EL (cell line): ENCODE measurements around the gene COL4A1.

Source experiments
- DNase-seq: peaks from one replicate; pipeline ENCODE4 v3.0.0-alpha.2; 2016

COL4A1 gene

GRCh38 chr13:110215606-110216005 is 91.4 kb downstream of the COL4A1 start:
- DNase-seq = no peak

- DNase-seq = no peak
These were observed 92.3 kb downstream of the COL4A1 start for GRCh38 chr13:110214637-110215036.

GRCh38 chr13:110213461-110214074 is 93.4 kb downstream of the COL4A1 start:
- no peak for DNase-seq

DNA sequence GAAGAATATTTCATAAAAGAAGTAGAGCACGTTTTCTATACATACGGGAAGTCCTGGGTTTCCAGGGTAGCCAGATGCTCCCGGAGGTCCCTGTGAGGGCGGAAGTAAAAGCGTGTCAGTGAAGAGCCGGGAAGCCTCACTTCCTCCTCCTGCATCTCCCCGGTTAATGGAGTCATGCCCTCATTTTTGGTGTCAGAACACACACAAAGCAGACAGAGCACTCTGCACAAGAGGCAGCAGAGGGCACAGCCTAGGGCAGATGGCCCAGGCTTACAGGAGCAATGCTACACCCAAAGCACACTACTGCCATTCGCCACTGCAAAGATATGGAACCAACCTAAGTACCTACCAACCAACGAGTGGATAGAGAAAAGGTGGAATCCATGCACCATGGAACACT is 94.4 kb downstream of the COL4A1 start:
- DNase-seq = no peak

- DNase-seq = no peak
These were observed 95.2 kb downstream of the COL4A1 start for GRCh38 chr13:110211735-110212134.

GRCh38 chr13:110211046-110211445 is 95.9 kb downstream of the COL4A1 start:
- no peak for DNase-seq

GRCh38 chr13:110210604-110210985 is 96.4 kb downstream of the COL4A1 start:
- DNase-seq = no peak

DNA sequence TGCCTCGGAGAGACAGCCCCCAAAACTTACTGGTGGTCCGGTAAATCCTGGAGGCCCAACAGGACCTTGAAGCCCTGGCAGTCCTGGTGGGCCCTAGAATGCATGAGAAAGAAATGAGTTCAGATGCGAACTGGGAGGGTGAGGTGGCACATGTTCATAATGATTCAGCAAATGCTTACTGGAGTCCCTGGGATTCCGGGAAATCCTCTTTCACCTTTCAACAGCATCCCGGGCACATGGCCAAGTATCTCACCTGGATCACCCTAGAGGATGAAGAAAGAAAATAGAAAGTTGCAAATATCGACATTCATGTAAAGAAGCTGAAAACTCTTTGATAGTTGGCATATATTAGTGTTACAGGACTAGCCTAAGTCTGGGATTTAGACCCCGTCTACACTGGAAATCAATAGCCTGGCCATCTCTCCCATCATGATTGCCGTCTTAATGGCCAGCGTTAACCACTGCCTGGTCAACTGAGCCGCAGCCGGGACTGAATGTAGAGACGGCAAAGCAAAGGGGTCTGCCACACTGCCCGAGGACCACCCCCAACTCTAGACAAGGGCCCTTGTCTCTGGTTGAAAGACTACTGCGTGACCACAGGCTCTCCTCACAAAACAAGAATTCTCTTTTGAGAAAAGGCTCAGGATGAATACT is 96.9 kb downstream of the COL4A1 start:
- DNase-seq = no peak

GRCh38 chr13:110208116-110208515 is 98.8 kb downstream of the COL4A1 start:
- DNase-seq = no peak

DNA sequence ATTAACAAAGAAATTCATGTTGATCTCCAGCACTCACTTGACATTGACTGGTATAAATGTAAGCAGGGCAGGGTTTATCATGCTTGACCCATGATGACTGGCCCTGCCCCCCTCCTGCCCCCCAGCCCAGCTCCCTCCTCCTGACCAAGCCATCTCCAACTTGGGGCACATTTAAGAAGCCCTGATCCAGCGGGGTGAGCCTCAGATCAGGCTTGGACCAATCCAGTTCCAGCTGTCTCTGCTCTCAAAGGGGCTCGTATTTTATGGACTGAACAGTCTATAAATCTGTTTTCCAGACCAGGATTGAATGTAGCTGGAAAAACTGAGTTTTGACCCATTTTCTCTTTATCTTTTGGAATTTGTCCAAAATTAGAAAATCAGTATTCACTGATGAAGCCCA is 100.0 kb downstream of the COL4A1 start:
- DNase-seq = no peak

GRCh38 chr13:110206185-110206584 is 100.8 kb downstream of the COL4A1 start:
- no peak for DNase-seq

GRCh38 chr13:110201114-110201513 is 105.8 kb downstream of the COL4A1 start:
- DNase-seq = no peak

DNA sequence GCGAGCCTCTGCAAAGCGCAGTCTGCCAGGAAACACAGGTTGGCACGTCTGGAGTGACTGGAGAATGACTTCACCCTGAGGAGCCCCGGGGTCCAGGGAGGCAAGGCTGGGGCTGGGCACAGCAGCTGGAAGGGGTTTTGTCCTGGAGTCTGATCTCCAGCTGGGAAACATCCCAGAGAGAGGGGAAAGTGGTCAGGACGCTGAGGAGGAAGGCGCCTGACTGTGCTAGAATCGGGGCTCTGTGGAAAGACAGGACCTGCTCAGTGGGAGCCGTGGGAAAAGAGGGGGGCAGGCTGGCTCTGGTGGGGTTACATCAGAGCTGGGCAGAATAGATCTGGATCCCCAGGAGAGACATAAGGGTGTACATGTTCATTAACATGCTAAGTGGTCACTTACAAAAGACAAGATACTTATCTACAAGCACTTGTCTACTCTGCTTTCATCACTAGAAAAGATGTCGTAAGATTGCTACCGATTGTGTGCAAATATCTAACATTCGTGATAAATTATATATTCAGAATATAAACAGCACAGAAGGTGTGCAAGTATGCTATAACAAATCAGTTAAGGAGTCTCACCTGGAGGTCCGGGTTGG is 106.6 kb downstream of the COL4A1 start:
- DNase-seq = no peak

GRCh38 chr13:110199046-110199831 is 107.7 kb downstream of the COL4A1 start:
- no peak for DNase-seq

- no peak for DNase-seq
These were observed 109.5 kb downstream of the COL4A1 start for GRCh38 chr13:110197471-110197870.

- no peak for DNase-seq
These were observed 109.9 kb downstream of the COL4A1 start for GRCh38 chr13:110197026-110197425.

DNA sequence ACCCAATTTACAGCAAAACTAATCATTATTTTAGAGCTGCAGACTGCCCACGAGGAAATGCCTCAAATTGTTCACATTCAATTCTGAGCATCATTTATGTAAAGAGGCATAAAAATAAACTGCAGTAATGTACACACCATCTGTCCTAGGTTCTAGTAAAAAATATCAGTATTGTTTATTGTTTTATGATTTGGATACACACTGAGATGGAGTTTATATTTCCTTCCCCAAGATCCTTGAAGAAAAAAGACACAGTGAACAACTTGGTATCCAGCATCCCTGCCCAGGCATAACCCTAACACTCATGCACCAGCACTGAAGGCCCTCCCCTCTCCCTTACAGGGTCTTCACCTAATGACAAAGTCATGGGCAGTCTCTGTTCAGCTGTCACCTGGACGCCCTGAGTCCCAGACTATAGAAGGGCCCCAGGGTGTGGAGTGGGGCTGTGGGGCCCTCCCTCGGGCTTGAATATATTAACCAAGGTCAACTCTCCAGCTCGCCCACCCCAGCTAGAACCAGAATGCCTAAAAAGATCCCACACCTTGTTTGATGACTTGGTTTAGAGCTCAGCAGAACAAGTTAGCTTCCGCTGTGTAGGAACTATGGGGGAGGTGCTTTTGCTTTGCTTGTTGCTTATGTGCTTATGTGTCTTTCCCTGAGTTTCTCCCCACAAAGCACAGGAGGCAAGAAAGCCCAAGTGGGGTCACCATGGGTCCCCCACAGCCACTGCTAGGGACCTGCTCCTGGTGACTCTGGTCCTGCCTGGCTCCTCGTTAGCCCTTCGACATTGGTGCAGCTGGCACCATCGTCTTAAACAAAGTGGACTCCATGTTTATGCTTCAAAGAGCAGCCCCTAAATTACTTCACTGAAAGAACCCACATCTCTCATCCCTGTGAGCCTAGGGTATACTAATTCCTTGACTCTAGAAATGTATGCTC is 111.1 kb downstream of the COL4A1 start:
- no peak for DNase-seq

- no peak for DNase-seq
These were observed 112.5 kb downstream of the COL4A1 start for GRCh38 chr13:110194451-110194850.

GRCh38 chr13:110193491-110193890 is 113.5 kb downstream of the COL4A1 start:
- no peak for DNase-seq

GRCh38 chr13:110192472-110192871 is 114.5 kb downstream of the COL4A1 start:
- no peak for DNase-seq

- peak; percentile 59 for DNase-seq
These were observed 119.3 kb downstream of the COL4A1 start for GRCh38 chr13:110187641-110188161.

DNA sequence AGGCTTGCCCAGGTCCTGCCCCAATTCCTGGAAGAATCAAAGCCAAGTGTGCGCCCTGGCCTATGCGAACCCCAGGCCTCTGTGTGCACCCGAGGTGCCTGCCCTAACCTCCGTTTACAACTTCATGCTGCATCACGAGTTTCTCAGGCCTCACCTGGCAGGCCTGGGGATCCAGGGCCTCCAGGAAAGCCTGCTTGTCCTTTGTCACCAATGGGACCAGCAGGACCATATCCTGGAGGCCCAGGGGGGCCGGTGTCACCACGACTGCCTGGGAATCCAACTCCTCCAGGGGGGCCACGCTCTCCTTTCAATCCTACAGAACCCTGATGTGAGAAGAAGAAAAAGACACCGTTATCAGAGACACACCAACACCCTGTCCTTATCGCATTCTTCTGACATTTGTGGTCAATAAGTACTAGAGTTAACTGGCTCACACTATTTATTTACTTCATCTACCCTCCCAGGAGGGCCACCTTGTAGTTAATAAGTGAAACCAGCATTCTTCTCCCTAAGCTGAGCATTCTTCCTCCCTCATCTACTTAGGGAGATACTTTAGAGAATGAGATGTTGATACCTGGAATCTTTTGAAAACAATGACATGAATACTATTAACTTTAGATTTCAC is 120.6 kb downstream of the COL4A1 start:
- DNase-seq = no peak
